ENCODE results near the gene TCIRG1.

DNA sequence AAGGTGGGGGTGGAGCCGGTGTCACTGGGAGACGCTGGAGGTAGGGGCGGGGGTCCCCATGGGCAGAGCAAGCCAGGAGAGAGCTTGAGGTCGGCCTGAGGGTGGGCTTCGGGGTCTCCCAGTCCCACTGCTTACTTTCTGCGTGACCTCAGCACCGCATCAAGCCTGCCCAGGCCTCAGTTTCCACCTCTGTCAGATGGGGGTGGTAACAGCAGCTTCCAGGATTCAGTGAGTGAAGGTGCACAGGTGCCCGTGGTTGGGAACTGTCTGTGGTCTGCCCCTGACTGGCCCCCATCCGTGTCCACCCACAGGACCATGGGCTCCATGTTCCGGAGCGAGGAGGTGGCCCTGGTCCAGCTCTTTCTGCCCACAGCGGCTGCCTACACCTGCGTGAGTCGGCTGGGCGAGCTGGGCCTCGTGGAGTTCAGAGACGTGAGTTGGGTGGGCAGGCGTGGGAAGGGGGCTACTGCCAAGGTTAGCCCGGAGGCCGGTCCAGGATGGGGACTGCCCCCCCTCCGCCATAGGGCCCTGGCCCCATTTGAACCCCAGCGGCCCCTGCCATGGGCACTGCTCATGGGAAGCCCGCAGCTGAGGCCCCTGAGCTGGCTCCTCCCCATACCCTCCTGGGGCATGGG lies 2.2 kb downstream of the TCIRG1 start:
- TF ChIP-seq, protein P1, sequence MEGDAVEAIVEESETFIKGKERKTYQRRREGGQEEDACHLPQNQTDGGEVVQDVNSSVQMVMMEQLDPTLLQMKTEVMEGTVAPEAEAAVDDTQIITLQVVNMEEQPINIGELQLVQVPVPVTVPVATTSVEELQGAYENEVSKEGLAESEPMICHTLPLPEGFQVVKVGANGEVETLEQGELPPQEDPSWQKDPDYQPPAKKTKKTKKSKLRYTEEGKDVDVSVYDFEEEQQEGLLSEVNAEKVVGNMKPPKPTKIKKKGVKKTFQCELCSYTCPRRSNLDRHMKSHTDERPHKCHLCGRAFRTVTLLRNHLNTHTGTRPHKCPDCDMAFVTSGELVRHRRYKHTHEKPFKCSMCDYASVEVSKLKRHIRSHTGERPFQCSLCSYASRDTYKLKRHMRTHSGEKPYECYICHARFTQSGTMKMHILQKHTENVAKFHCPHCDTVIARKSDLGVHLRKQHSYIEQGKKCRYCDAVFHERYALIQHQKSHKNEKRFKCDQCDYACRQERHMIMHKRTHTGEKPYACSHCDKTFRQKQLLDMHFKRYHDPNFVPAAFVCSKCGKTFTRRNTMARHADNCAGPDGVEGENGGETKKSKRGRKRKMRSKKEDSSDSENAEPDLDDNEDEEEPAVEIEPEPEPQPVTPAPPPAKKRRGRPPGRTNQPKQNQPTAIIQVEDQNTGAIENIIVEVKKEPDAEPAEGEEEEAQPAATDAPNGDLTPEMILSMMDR (IDR thresholded peaks at IDR 0.05) = no peak
- no peak for TF ChIP-seq POLR2A (IDR thresholded peaks at IDR 0.05; ENCODE audit: low read depth)
